HL-60/S4 treated with phorbol 12-myristate 13-acetate at 8.2 ng/mL for 4 days and 3 days (cell line): ENCODE data around the gene STARD10.

ENCODE experiments used
- in situ Hi-C: fragments of 300-500 bp; cut with MboI; formaldehyde crosslinking; loops from 2 replicates; pipeline ENCODE4 v1.15.0; 2022; ENCODE audit warnings: low sequenced_read_pairs

The STARD10 gene

GRCh38 chr11:72781313-72782080 is 12.3 kb downstream of the STARD10 start:
- in situ Hi-C loops: no loop called here

DNA sequence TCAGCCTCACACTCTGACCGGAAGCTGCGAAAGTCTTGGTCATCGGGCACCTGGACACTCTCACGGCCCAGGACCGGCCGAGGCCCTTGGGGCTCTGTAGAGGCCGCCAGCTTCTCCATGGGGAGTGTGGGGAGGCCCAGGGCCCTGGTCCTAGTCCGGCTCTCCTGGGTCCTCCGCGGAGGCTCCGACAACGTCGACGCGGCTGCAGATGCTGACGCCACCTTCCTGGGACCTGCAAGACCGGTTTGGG is 12.9 kb downstream of the STARD10 start:
- in situ Hi-C loops: no loop called here

GRCh38 chr11:72780296-72781062 is 13.4 kb downstream of the STARD10 start:
- in situ Hi-C loops: no loop called here

DNA sequence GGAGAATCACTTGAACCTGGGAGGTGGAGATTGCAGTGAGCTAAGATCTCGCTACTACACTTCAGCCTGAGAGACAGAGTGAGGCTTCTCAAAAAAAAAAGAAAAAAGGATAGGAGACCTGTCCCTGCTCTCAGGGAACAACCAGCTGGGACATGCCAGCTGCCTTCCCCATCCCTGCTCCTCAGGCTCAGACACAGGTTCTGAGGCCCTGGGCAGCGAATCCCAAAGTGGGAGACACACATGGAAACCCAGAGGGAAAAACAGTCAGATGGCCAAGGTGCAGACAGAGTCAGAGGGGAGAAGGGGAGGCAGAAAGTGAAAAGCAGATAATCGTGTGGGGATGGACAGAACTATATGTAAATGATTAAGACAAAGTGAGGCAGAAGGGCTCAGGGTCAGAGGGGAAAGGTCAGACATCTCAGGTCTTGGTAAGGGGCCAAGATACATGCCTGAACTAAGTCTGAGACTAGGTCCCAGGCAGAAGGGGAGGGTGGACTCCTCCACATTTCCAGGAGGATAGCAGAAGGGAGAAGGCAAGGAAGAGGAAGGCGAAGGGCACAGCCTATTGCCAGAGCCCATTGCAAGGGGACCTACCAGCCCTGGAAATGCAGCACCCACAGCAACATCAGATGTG is 14.2 kb downstream of the STARD10 start:
- in situ Hi-C loops: no loop called here

DNA sequence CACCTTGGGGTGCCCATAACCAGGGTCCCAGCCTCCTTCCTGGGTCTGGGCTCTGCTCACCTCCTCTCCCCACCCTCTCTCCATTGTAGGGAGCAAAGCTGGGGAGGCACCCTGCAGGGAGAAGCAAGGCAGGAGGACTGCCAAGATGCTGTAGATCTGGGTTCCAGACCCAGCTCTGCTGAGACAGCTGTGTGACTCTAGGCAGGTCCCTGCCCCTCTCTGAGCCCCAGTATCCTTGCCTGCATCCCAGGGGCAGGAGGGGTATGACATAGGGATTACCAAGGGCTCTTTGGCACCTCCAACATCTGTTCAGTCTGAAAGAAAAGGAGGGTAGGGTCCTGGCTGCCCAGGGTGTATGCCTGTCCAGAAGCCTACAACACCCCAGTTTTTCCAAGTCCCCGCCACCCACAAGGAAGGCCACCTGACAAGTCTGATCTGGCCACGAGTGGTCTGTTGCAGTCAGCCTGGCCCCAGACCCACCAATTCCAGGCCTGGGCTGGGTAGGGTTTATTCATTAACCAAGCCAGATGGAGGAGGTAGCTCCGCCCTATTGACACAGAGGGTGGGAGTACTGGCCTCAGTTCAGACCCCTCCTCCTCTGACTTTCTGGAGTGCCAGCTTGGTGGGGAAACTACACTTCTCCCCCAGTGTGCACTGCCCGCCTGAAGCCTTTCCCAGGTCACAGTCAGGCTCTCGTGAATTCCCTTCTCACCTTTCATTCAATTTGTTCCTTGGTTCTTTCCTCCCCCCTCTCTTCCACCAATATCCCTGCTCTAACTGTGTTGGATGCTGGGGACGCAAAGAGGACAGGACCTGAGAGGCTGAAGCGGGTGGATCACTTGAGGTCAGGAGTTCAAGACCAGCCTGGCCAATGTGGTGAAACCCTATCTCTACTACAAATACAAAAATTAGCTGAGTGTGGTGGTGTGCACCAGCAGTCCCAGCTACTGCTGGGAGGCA is 15.0 kb downstream of the STARD10 start:
- in situ Hi-C loops: no loop called here

DNA sequence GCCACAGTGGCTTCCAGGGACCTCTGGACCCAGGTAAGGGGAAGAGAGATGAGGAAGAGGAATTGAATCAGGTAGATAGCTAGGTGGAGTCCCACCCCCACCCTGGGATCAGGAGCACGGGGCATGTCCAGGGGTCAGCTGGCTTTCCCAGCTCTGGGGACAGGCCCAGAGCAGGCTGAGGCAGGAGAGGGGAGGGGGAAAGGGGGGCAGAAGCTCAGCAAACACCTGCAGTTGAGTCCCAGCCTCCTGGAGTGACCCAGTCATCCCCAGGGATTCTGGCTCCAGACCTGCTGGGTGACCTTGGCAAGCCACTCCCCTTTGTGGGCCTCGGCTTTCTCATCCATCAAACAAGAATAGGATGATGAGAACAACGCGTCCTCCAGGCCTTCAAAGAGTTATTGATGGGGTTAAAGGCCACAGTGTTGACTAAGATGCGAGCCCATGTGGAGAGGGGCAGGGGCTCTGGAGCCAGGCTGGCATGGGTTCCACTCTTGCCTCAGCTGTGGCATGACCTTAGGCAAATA is 16.0 kb downstream of the STARD10 start:
- in situ Hi-C loops: no loop called here

DNA sequence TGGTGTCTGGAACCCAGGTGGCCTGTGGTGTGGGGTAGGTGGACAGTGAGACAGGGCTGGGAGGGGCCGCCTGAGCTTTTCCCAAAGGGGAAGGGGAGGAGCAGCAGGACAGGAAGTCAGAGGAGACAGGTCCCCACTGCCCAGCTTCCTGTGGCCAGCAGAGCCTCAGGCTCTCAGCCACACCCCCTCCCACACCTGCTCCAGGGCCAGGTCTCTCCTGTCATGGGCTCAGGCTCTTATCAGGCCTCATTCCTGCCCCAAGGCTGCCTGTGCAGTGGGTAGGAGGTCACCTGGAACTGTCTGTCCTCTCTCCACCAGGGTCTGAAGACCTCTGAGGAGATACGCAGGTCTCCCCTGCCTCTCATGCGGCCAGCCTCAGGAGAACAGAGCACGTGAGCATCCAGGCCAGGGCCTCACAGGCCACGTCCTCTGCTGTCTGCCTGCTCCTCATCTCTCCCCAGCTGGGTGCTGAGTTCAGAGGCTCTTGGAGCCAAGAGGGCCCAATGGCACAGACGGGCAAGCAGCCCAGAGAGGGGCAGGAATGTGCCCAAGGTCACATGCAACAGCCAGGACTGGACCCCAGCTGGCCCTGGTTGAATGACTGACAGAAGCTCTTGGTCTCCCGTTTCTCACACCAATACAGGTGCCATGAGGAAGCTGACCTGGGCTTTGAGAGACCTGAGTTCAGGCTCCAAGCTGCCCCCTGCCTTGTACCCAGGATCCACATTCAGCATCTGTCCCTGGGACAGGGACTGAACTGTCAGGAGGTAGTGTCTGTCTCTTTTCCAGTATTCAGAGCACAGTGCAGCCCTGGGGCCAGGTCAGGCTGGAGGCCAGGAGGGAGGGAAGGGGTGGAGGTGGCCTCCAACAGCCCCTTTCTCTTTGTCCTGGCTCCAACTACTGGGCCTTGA is 16.7 kb downstream of the STARD10 start:
- in situ Hi-C loops: no loop called here

DNA sequence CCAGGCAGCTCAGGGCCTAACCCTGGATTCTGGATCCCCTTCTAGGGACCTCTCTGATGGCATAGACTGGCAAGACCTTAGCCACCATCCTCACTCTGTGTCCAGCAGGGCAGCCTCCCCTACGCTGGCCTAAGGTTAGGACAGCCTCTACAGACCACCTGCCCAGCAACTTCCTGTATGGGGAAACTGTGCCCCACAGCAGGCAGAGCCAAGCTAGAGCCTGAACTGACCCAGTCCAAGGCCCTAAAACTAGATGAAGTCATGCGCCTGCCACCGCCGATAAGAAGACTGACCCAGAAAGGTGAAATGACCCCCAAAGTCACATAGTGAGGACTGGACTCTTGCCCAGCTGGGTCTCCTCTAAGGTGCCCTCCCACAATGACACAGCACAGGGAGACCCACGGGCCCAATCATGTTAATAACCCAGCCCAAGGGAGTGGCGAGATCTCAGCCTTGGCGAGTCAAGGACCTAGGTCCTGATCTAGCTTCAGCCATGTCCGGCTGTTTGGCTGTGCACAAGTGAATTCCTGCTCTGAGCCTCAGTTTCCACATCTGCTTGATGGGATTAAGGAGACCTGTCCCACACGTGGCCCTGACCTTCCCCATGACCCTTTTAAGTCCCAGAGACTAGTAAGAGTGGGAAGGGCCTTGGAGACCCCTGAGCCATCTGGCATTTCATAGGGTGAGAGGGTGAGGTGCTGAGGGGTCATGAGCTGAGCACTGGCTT is 17.6 kb downstream of the STARD10 start:
- in situ Hi-C loops: no loop called here

DNA sequence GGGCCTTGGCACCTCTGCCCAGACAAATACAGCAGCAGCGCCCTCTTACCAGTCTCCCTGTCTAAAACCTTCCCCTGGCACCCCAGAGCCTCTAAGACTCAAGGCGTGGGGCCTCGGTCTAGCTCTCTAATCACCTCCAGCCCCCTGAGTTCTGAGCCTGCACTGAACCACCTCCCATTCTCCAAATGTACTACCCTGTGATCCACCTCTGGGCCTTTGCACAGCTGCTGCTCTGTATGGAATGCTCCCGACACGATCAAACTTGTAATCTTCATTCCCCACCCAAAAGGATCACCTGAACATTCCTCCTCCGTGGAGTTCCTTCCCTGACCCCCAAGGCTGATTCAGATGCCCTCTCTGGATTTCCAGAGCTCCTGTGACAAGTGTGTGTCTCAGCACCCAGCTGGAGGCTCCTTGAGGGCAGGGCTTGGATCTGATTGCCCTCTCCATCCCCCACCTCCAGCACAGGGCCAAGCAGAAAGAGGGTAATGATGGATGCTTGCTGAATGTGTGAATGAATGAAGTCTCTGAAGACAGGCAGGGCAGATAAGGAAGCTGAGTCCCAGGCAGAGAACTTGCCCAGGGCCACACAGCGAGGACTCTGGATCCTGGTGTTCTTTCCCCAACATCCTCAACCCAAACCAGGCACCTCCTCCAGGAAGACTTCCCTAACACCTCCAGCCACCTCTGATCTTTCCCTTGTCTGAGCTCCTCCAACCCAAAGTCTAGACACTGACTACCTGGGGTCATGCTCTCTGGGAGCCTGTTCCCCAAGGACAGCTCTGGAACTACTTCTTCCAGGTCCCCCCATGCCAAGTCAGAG is 18.3 kb downstream of the STARD10 start:
- in situ Hi-C loops: no loop called here

DNA sequence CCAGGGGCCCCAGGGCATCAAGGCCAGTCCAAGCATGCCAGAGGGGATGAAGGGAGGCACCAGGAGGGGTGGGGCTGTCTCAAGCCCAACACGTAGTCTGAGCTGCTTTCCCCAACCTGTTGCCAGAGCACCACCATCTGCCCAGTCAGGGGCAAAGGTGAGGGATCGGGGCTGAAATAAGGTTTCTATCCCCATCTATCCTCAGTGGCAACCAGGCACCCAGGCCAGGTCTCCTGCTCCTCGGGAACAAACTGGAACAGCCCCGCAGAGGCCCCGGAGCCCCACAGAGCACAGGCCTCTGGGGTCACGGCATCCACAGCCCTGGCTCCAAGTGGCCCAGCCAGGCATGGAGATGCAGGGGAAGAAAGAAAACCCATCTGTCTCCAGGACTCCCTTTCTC is 19.3 kb downstream of the STARD10 start:
- in situ Hi-C loops: no loop called here

DNA sequence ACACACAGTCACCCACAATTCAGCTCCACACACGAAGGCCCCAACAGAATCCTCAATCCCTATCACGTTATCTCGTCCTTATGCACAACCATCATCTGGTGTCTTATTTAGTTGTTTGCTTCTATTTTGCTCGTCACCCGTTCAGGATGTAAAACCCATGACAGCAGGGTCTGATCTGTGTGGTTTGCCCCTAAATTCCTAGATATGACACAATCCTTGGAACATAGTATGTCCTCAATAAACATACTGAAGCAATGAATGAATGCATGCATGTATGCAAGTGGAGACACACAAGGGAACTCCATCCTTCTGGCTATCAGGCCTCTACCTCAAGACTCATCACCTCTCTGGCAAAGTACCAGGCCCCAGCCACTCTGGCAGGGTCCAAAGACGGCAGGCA is 20.2 kb downstream of the STARD10 start:
- in situ Hi-C loops: no loop called here

DNA sequence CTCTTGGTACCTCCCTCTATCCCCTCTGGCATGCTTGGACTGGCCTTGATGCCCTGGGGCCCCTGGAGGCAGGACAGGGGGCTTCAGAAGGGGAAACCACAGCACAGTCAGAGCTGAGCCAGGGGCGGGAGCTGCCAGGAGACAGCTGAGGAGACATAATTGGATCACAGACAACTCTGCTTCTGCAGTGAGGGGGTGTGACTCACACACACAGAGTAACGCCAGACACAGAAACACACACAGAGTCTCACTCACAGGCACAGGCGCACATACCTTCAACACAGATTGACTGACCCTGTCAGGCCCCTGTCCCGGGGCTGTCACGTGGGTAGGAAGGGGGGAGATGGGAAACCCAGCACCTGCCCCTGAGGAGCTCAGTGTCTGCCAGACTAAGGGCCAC is 20.6 kb downstream of the STARD10 start:
- in situ Hi-C loops: no loop called here

GRCh38 chr11:72772059-72772458 is 21.8 kb downstream of the STARD10 start:
- in situ Hi-C loops: no loop called here

DNA sequence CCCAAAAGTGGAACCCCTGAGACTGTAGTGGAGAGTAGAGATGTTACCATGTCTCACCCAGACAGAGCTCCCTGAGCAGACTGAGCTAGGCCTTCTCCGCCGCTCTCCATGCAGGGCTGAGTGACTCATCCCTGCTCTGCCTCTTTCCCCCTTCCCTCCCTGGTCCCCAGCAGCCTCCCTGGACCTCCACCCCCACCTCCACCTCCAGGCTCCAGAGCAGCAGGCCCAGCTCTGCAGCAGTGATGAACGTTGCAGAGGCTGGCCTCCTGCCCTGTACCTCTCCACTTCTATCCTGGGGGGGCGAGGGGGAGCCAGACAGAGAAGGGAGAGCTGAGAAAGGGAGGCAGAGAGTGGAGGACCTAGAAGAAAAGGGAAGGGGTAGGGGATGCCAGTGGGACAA is 22.3 kb downstream of the STARD10 start:
- in situ Hi-C loops: no loop called here

DNA sequence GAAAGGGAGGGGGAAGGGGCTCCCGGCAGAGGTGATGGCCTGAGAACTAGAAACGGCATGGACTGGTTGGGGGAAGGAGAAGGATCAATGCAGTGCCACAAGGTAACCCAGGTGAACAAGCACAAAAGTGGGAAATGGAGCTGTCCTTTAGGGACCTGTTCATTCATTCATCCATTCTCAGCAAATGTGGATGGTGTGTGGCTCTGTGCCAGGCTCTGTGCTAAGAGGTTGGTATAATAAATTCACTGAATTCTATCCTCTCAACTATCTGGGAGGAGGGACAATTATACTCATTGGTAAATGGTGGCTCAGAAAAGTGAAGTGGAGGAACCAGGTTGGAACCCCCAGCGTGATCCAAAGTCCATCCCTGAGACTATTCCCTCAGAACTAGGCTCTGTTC is 23.0 kb downstream of the STARD10 start:
- in situ Hi-C loops: no loop called here

GRCh38 chr11:72769680-72770079 is 24.2 kb downstream of the STARD10 start:
- in situ Hi-C loops: no loop called here

GRCh38 chr11:72768581-72768980 is 25.3 kb downstream of the STARD10 start:
- in situ Hi-C loops: no loop called here
